GM19452 (cell line): ENCODE results near the gene ZNF469.

ENCODE experiments used
- ATAC-seq: cut with Tn5 transposase; IDR thresholded peaks from one replicate; pipeline ENCODE4 v1.9.1; 2021; ENCODE audit not compliant: unreplicated experiment

ZNF469 gene, protein sequence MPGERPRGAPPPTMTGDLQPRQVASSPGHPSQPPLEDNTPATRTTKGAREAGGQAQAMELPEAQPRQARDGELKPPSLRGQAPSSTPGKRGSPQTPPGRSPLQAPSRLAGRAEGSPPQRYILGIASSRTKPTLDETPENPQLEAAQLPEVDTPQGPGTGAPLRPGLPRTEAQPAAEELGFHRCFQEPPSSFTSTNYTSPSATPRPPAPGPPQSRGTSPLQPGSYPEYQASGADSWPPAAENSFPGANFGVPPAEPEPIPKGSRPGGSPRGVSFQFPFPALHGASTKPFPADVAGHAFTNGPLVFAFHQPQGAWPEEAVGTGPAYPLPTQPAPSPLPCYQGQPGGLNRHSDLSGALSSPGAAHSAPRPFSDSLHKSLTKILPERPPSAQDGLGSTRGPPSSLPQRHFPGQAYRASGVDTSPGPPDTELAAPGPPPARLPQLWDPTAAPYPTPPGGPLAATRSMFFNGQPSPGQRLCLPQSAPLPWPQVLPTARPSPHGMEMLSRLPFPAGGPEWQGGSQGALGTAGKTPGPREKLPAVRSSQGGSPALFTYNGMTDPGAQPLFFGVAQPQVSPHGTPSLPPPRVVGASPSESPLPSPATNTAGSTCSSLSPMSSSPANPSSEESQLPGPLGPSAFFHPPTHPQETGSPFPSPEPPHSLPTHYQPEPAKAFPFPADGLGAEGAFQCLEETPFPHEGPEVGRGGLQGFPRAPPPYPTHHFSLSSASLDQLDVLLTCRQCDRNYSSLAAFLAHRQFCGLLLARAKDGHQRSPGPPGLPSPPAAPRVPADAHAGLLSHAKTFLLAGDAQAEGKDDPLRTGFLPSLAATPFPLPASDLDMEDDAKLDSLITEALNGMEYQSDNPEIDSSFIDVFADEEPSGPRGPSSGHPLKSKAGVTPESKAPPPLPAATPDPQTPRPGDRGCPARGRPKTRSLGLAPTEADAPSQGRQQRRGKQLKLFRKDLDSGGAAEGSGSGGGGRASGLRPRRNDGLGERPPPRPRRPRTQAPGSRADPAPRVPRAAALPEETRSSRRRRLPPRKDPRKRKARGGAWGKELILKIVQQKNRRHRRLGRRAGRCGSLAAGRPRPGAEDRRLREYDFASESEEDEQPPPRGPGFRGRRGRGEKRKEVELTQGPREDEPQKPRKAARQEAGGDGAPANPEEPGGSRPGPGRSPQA (N-terminal part only)

GRCh38 chr16:88382491-88383400, at the start of gene ZNF469:
ZNF469 (plus strand) TSS chr16:88382959; CDS start chr16:88427471, 44,512 bp downstream.
- ATAC-seq: no peak

GRCh38 chr16:88333848-88334777, 48.6 kb upstream of the ZNF469 start:
- no peak for ATAC-seq

GRCh38 chr16:88334778-88335720, 47.7 kb upstream of the ZNF469 start:
- no peak for ATAC-seq

DNA sequence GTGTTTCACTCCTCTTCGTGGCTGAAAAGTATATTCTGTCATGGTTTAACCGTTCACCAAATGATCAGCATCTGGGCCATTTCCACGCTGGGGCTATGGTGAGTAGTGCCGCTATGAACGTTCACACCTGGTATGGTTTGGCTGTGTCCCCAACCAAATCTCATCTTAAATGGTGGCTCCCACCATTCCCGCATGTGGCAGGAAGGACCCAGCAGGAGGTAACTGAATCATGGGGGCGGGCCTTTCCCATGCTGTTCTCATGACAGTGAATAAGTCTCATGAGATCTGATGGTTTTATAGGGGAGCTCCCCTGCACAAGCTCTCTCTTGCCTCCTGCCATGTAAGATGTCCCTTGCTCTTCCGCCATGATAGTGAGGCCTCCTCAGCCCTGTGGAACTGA, 45.7 kb upstream of the ZNF469 start:
- no peak for ATAC-seq

DNA sequence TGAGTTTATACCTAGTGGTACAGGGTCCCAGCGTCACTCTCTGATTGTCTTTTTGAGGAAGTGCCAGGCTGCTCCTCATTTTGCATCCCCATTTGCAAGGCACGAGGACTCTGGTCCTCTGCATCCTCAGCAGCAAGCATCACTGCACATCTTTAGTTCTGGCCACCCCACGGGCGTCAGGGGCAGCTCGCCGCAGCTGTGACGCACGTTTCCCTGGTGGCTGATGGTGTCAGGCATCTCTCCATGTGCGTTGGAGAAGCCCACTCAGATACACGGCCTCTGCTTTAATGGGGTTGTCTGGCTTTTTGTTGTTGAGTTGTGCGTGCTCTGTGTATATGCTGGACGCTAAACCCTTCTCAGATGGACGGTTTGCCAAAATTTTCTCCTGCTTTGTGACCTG, 45.2 kb upstream of the ZNF469 start:
- ATAC-seq: no peak

DNA sequence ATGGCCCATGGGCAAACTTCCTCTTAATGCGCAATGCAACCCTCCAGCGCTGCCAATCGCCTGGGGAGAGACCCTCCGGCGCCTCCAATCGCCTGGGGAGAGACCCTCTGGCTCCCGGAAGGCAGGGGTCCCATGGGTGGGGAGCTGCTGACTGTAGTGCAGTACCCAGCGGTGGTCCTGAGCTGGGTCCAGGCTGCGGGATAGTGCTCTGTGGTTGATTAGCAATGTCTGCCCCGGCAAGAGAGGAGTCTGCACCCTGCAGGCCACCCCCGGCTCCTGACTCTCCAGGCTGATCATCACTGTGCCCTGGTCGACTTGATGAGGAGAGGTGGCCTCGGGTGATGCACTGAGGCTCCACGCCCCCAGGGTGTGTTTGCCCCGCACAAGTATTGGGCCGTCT, 44.6 kb upstream of the ZNF469 start:
- ATAC-seq: no peak

GRCh38 chr16:88338896-88339295, 43.9 kb upstream of the ZNF469 start:
- no peak for ATAC-seq

DNA sequence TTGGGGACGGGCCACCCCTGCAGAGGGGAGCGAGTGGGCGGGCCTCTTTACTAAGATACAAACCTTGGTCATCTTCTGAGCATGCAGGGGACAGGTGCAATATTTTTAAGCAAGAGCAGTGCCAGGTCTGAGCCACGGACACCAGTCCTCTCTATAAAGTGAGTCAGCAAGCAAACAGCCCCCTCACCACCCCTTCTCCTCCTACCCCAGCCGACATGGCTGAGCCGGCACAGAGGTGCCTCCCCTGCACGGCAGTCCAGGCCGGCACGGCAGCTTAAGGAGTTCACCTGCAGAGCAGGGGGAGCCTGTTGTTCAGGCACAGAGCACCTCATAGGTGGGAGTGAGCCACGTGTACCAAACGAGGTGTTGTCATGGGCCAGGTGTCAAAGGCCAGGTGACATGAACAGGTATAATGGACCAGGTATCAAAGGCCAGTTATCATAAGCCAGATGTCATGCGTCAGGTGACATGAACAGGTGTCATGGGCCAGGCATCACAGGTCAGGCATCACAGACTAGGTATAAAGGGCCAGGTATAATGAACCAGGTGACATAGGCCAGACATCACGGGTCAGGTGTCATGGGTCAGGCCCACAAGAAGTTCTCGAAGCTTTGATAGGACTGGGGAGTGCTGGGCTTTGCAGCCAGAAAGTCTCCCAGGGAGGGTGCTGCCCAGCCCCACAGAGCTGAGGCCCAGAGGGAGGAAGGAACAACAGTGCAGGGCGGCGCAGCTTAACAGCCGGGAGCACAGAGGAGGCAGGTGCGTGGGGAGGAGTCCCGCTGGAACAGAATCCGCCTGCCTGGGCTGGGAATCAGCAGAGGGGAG, 42.6 kb upstream of the ZNF469 start:
- ATAC-seq: no peak

DNA sequence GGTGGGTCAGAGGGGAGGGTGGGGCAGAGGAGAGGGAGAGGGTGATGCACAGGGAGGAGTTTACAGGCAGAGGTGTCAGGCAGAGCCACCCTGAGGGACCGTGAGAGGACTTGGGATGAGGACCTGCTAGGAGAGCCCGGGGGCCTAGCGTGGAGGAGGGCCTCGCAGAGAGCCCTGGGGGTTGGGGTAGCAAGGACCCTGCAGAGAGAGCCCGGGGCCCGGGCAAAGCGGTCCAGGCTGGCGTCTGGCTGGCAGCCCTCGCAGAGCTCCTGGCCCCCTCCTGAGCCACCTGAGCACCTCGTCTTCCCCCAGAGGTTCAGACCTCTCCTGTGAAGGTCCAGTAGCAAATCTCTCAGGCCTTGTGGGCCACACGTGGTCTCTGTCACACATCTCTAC, 42.0 kb upstream of the ZNF469 start:
- ATAC-seq: no peak

- no peak for ATAC-seq
Measured at GRCh38 chr16:88341551-88342290, 41.0 kb upstream of the ZNF469 start.

- no peak for ATAC-seq
Measured at GRCh38 chr16:88342491-88342890, 40.3 kb upstream of the ZNF469 start.

DNA sequence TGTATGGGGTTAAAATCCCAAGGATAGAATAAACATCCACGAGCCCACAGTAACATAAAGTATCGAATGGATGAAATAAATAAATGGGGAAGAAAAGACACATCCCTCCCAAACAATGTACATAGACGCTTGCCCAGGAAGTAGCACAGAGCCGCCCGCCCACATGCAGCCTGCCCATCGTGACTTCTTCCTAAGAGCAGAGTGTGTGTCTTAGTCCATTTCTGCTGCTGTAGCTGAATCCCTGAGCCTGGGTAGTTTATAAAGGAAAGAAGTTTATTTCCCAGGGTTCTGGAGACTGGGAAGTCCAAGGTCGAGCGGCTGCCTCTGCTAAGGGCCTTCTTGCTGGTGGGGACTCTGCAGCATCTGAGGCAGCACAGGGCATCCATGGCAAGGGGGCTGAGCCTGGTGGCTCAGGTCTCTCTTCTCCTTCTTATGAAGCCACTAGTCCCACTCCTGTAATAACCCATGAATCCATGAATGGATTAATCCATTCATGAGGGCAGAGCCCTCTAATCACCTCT, 39.4 kb upstream of the ZNF469 start:
- no peak for ATAC-seq

DNA sequence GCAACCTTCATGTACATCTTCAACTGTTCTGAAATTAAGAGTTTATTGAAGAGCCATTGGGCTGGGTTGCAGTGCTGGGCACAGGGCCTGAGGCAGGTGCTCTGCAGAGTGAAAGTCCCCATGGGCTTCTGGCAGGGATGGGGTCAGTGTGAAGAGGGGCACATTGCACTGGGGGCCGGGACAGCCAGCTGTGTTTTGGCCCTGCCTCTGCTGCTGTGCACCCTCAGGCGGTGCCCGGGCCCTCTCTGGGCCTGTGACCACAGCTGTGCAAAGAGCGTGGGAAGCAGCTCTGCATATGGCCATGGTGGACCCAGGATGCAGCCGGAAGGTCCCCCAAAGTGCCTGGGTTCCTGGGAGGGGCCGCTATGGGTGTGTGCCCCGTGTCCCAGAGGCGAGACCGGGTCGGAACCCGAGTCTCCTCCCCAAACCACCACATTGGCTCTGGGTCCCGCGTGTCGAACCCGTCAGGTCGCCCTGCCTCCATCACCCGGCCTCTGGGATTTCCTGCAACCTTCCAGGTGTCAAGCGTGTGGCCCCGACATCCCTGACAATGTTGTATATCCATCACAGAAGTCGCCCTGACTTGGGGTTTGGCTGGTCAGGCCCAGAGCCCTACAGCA, 38.2 kb upstream of the ZNF469 start:
- no peak for ATAC-seq

DNA sequence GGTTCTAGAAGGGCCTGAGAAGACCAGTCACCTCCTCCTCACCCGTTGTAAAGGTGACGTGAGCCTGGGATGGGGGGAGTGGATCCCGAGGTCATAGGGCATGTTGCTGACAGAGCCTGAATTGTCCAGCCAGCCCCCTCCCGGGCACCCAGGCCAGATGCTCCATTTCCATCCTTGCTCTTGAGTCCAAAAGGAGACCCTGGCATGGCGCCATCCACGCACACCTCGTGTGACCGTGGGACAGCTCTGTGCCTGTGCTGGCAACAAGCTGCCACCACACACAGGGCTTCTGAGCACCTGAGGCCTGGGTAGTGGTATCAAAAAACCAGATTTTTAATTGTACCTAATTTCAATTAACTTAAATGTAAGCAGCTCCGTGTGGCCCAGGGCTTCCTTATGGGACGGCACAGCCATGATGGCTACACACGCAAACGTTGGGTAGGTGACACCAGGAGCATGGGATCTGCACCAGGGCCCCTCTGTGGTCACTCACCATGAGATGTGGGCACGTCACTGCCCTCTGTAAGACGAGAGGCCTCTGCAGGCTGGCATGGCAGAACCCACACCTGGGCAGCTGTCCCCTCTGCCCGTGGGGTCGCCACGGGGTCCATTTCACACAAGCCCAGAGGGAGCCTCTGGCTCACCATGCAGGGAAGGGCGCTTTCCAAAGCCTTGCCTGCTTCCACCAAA, 37.6 kb upstream of the ZNF469 start:
- no peak for ATAC-seq
